ENCODE data around the gene MCC. TPM values are rescaled to one million over a fixed set of nuclear protein-coding genes. Genes with fewer than 3 reads are reported as not detected.

MCC gene
- total RNA-seq, 1 experiment from 2014 or later, result 8.1 TPM

DNA sequence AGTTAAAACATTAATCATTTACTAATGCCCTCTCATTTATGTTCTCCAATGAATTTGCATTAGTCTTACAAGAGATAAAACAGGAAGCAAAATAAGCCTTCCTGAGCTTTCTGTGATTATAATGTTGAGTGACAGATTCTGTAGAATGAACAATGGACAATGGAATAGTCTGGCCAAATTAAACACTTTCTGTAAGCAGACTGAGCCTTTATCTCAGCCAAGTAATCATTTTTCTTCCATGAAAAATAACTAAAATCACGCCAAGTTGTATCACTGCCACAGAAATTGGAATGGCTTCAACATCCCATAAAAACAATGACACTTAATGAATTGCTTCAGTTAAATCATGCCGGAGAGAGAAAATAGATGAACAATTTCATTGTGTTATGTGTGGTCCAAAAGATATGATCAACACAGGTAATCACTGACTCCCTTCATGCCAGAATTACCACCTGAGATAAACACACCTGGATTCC is 116.5 kb downstream of the MCC start:
- no peak for DNase-seq (ENCODE audit: low read depth)

GRCh38 chr5:113367586-113367985 is 120.7 kb downstream of the MCC start:
- DNase-seq (ENCODE audit: low read depth), result peak; percentile 8

- DNase-seq (ENCODE audit: low read depth), result no peak
Measured at GRCh38 chr5:113364466-113364865, 123.8 kb downstream of the MCC start.

DNA sequence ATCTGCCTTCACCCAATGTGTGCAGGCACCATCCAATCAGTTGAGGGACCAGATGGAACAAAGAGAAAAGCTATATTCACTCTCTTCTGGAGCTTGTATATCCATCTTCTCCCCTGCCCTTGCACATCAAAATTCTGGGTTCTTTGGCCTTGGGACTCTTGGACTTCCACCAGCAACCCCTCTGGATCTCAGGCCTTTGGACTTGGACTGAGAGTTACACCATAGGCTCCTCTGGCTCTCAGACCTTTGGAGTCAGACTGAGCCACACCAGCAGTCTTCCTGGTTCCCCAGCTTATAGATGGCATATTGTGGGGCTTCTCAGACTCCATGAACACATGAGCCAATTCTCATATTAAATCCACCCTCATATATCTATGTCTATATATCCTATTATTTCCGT is 126.6 kb downstream of the MCC start:
- DNase-seq (ENCODE audit: low read depth), result no peak

- no peak for DNase-seq (ENCODE audit: low read depth)
Measured at GRCh38 chr5:113359419-113359818, 128.8 kb downstream of the MCC start.

DNA sequence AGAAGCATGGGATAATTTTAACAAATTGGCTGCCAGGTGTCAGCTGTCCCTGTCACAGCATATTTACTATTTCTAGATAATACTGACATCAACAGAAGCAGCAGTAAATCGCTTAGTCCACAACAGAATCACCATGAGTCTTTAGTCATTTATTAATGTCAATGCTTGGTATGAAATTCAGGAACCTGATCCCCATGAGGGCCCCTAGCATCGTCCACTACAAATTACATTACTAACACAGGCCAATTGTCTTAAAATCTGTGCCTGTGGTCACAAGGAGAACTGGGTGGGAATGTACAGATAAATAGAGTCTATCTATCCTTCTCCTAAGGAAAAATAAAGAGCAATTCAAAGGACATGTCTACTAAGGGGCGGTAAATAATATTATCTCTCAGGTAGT is 129.6 kb downstream of the MCC start:
- DNase-seq (ENCODE audit: low read depth), result no peak

GRCh38 chr5:113357696-113358476 is 130.4 kb downstream of the MCC start:
- no peak for DNase-seq (ENCODE audit: low read depth)

GRCh38 chr5:113356487-113356886 is 131.8 kb downstream of the MCC start:
- no peak for DNase-seq (ENCODE audit: low read depth)

- no peak for DNase-seq (ENCODE audit: low read depth)
Measured at GRCh38 chr5:113354055-113354454, 134.2 kb downstream of the MCC start.

- DNase-seq (ENCODE audit: low read depth), result no peak
Measured at GRCh38 chr5:113347572-113347971, 140.7 kb downstream of the MCC start.

DNA sequence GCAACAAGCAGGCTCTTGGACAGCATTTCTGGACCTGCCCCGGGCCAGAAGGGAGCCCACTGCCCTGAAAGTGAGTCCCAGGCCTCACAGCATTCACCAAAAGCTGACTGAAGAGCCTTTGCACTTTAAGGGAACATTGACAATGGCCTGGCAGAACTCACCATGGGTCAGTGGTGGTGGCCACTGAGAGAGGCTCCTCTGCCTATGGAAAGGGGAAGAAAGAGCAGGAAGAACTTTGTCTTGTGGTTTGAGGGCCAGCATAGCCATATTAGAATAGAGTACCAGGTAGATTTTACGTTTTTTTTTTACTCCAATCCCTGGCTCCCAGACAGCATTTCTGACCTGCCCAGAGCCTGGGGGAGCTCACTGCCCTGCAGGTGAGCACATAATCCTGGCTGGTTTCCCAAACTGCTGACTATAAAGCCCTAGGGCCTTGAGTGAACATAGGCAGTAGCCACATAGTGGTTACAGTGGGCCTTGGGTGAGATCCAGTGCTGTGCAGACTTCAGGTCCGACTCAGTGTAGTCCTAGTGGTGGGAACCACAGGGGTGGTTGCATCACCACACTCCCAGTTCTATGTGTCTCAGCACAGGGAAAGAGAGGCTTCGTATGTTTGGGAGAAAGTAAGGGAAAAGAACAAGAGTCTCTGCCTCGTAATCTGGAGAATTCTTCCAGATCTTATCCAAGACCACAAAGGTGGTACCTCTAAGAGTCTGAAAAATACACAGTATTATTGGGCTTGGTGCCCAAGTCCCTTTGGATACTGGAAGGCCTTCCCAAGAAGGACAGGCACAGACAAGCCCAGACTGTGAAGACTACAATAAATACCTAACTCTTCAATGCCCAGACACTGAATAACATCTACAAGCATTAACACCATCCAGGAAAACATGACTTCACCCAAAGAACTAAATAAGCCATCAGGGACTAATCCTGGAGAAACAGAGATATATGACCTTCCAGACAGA is 143.0 kb downstream of the MCC start:
- peak; percentile 81 for DNase-seq (ENCODE audit: low read depth)

- no peak for DNase-seq (ENCODE audit: low read depth)
Measured at GRCh38 chr5:113343343-113343742, 144.9 kb downstream of the MCC start.

DNA sequence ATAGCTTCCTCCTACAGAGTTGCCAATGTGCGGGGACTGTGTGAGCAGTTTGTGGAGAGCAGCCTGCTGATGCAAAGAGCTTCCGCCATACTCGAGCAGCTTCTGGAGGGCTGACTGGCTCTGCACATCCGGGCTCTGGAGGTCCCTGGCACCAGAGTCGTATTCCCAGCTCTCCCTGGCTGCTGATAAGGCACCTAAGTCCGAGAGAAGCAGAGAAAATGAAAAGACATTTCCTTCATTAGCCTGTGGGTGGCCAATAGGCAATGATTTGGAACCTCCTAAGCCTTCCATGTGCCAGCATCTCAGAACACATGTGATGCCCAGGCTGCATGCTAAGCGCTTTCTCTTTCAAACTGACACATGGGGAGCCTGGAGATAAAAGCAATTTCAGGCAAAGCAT is 147.7 kb downstream of the MCC start:
- peak; percentile 13 for DNase-seq (ENCODE audit: low read depth)

GRCh38 chr5:113338628-113339027 is 149.6 kb downstream of the MCC start:
- no peak for DNase-seq (ENCODE audit: low read depth)

DNA sequence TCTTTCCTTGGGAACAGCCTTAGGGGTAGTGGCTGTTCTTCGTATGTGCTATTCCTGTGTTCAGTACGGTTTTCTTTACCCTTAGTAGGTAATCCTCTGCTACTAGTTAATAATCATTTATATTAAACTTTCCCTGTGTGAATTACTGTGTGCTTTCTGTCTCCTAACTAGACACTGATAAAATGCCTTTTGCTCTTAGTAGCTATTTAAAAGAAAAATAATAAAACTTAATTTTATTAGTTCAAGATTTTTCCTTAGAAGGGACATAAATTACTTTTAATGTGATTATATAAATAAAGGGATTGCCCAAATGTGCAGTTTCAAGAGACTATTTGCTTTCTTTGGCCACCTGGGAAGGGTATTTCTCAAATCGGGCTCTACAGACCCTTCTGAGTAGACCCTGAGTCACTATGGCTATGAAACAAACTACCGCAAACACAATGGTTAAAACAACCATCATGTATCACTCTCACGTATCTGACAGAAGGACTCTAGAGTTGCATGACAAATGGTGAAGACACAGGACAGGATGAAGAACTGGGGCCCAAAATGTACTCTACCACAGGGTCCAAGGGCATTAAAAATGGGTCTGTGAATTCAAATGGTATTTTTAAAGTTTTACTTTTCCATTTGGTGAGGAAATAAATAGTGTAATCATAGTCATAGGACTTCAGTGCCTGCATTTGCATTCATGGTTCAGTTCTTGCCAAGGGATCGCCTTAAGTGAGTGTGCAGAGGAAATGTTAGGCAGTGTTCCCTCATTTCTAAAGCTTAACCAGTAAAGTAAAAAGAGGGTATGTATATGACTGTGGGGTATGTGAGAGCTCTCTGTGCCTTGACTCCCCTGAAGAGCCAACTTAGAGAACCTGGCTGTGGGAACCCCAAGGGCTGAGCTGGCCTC is 150.5 kb downstream of the MCC start:
- peak; percentile 68 for DNase-seq (ENCODE audit: low read depth)

GRCh38 chr5:113336975-113337374 is 151.3 kb downstream of the MCC start:
- peak; percentile 79 for DNase-seq (ENCODE audit: low read depth)

DNA sequence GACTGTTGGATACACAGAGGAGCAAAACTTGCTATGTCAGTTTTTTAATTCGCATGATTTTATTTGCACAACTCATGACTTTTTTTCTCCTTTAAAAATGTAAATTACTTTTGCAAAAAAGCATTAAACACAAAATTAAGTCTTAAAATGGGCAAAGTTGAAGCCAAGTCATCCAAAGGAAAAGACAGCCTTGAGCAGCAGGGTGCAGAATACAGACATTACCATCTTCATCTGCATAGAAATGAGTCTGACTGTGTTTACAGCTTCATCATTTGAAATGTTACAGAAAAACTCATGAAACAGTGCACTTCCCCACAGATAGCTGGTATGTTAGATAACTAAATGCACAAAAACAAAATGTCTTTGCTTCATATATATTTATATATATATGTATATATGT is 154.8 kb downstream of the MCC start:
- DNase-seq (ENCODE audit: low read depth), result no peak

- DNase-seq (ENCODE audit: low read depth), result peak; percentile 72
Measured at GRCh38 chr5:113331209-113331551, 157.1 kb downstream of the MCC start.

DNA sequence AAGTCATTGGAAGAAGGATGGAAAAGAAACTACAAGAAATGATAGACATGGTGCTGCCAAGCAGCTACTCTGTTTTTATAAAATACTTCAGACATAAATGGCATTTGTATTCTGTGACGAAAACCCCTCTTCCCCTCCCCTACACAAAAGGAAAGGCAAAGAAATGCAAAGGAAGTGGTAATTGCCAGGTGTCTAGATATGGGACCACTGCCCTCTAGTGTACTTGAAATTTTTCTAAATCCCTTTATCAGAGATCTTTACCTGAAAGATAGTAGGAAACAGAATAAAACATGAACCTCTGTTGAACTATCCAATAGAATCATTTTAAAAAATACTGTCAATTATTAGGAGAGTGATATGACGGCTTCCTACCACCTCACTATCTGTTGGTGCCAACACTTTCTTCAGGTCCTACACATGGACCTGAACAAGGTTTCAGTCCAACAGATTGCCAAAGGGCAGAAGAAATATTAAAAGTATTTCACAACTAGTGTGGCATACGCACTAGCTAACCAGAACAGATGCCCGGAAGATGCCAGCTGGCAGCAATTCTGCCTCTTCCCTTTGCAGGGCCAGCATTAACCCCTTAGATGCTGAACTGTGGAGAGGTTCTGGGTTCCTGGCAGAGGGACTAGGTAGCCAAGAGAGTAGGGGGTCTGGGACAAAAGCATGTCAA is 157.6 kb downstream of the MCC start:
- peak; percentile 57 for DNase-seq (ENCODE audit: low read depth)

- DNase-seq (ENCODE audit: low read depth), result no peak
Measured at GRCh38 chr5:113329981-113330380, 158.3 kb downstream of the MCC start.

- peak; percentile 36 for DNase-seq (ENCODE audit: low read depth)
Measured at GRCh38 chr5:113325054-113325453, 163.2 kb downstream of the MCC start.
